ENCODE results near the gene CDKN2B.

The CDKN2B gene

DNA sequence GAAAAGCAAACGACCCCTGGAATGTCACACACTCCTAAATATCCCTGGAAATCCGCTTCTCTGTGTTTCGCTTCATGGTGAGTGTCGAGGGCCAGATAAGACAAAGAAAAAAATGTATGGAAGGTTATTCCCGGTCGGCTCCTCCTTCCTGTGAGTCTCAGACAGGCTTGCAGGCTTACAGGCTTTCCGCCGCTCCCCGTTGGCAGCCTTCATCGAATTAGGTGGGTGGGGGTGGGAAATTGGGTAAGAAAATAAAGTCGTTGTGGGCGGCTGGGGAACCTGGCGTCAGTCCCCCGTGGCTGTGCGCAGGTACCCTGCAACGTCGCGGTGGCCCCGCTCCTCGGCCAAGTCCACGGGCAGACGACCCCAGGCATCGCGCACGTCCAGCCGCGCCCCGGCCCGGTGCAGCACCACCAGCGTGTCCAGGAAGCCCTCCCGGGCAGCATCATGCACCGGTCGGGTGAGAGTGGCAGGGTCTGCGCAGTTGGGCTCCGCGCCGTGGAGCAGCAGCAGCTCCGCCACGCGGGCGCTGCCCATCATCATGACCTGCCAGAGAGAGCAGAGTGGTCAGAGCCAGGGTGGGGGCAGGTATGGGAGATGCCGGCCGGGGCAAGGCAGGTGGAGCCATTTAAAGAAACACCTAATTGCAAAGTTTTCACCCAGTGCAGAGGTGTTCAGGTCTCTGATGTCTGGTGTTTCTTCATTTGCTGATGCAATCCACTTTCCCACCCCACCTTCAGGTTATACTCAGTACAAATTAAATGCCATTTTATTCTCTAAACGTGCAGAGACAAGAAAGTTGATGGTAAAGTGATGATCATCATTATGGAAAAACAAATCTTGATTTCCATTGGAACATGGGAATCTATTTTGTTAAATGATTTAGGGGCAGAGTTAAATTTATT lies 3.2 kb downstream of the CDKN2B start:
- peak overlapping the region; percentile 94 for H3K4me3 ChIP-seq (replicated peaks; ENCODE audit: low read depth, low read length)
- DNase-seq (ENCODE audit: low read depth) = peak; percentile 51
- TF ChIP-seq, protein P1, sequence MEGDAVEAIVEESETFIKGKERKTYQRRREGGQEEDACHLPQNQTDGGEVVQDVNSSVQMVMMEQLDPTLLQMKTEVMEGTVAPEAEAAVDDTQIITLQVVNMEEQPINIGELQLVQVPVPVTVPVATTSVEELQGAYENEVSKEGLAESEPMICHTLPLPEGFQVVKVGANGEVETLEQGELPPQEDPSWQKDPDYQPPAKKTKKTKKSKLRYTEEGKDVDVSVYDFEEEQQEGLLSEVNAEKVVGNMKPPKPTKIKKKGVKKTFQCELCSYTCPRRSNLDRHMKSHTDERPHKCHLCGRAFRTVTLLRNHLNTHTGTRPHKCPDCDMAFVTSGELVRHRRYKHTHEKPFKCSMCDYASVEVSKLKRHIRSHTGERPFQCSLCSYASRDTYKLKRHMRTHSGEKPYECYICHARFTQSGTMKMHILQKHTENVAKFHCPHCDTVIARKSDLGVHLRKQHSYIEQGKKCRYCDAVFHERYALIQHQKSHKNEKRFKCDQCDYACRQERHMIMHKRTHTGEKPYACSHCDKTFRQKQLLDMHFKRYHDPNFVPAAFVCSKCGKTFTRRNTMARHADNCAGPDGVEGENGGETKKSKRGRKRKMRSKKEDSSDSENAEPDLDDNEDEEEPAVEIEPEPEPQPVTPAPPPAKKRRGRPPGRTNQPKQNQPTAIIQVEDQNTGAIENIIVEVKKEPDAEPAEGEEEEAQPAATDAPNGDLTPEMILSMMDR (IDR thresholded peaks at IDR 0.05; ENCODE audit: low read length, missing control alignments) = no peak

DNA sequence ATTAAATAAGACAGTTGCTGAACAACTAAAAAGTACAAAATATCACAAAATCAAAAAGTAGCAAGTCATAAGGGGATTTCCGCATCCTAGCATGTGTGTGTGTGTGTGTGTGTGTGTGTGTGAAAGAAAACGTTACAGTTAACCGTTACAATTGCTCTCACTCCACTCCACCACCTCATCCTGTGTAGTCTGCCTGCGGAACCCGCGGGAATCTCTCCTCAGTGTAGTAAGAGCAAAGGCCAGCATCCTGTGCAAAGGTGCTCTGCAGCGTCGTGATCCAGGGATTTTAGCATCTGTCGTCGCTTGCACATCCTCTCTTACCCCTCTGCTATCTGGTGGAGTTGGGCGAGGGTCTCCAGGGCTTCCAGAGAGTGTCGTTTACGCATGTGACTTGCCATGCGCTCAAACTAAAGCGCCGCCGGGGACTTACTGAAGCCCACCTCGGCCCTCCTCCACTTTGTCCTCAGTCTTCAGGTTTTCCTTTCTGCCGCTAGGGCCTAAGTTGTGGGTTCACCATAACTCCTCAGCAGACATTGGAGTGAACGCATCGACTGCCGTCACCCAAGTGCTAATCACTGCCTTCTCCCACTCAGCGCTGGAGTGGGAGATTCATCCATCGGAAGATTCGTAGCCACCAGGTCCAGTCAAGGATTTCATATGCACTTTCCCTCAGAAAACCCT lies 3.9 kb downstream of the CDKN2B start:
- peak; percentile 36 for DNase-seq (ENCODE audit: low read depth)
- H3K4me3 ChIP-seq (replicated peaks; ENCODE audit: low read depth, low read length) = peak overlapping the region; percentile 94
- TF ChIP-seq, protein P1 (IDR thresholded peaks at IDR 0.05; ENCODE audit: low read length, missing control alignments) = peak; percentile 10

DNA sequence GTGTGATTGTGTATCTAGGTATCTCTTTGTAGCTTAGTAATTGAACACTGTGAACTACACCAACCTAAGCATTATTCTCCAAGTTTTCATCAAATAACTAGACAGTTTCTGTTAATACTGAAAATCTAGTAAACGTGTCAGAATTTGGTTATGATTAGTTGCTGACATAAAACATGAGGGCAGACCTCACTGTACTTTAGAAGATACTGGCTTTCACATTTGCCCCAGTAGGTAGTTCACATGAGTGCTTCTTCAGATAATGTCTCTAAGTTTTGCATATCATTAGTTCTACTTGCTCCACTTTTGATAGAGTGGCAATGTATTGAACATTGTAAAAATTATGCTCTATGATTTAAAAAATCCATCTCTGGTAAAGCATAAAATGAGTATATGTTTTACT lies 7.1 kb downstream of the CDKN2B start:
- no peak overlapping the region for H3K4me3 ChIP-seq (replicated peaks; ENCODE audit: low read depth, low read length)
- DNase-seq (ENCODE audit: low read depth) = no peak
- TF ChIP-seq, protein P1 (IDR thresholded peaks at IDR 0.05; ENCODE audit: low read length, missing control alignments) = no peak

DNA sequence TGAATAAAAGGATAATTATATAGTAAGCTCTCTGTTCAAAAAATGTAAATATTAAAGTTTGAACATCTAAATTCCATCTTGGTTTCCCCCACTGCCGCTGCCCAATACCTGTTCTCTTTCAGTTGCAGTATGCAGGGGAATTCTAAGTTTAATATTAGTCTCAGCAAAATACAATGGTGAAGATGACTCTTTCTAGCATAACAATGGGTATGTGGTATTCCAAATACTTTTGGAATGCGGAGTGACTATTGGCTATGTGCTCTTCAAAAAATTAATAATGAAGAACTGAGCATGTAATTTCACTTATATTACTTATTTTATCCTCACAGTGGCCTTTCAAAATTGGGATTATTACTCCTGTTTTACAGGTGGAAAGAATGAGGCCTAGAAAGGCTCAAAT lies 11.1 kb downstream of the CDKN2B start:
- no peak for DNase-seq (ENCODE audit: low read depth)

DNA sequence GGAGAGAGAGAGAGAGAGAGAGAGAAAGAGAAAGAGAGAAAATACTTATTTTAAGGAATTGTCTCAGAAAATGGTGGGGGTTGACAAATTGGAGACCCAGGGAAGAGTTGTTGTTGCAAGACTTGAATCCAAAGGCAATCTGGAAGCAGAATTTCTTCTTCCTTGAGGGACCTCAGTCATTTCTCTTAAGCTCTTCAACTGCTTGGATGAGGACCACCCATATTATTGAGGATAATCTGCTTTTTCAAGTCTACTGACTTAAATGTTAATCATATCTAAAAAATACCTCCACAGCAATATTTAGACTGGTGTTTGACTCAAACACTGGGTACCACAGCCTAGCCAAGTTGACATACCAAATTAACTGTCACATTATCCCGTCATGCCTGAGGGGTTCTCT lies 11.6 kb downstream of the CDKN2B start:
- TF ChIP-seq, protein P1 (IDR thresholded peaks at IDR 0.05; ENCODE audit: low read length, missing control alignments) = no peak
- H3K4me3 ChIP-seq (replicated peaks; ENCODE audit: low read depth, low read length) = no peak overlapping the region
- DNase-seq (ENCODE audit: low read depth) = no peak

More for the DNA sequence above, 11.1 kb downstream of the CDKN2B start:
- H3K4me3 ChIP-seq (replicated peaks; ENCODE audit: low read depth, low read length) = no peak overlapping the region
- TF ChIP-seq, protein P1 (IDR thresholded peaks at IDR 0.05; ENCODE audit: low read length, missing control alignments) = no peak

DNA sequence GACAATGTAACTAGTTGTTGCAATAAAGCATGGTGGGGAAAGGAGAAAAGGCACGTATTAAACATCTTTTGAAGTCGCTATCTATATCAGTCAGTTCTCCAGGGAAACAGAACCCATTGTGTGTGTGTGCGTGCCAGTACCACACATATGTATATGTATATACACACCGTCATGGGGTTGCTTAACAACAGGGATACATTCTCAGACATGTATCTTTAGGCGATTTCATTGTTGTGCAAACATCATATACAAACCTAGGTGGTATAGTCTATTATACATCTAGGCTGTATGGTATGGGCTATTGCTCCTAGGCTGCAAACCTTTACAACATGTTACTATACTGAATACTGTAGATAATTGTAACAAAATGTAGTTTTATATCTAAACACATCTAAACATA lies 12.2 kb downstream of the CDKN2B start:
- TF ChIP-seq, protein P1 (IDR thresholded peaks at IDR 0.05; ENCODE audit: low read length, missing control alignments) = no peak
- no peak overlapping the region for H3K4me3 ChIP-seq (replicated peaks; ENCODE audit: low read depth, low read length)
- no peak for DNase-seq (ENCODE audit: low read depth)
